PC-9 (cell line): ENCODE measurements around the gene HPCAL1. TPM values are rescaled to one million over a fixed set of nuclear protein-coding genes. Genes with fewer than 3 reads are reported as not detected.

Source experiments
- BruUV-seq: library from RNA; stranded (reverse); fragments of 400-500 nt; replicated peaks from 2 replicates; lab custom pipeline; 2021; lab: Mats Ljungman, UMichigan
- CTCF ChIA-PET: fragments of 300-600 bp; sonication (Branson Sonifier 250); formaldehyde crosslinking; loops from one replicate; lab custom pipeline; 2022; ENCODE audit warnings: antibody characterized with exemption; lab: Charles Lee
- POLR2A ChIA-PET: fragments of 300-600 bp; sonication (Branson Sonifier 250); formaldehyde crosslinking; loops from one replicate; lab custom pipeline; 2022; ENCODE audit warnings: antibody characterized with exemption; ENCODE audit not compliant: unreplicated experiment; lab: Charles Lee
- DNase-seq, 2 experiments: peaks; one replicate each; pipeline versions ENCODE4 v3.0.0 to v3.0.0-alpha.2; 2015 to 2022; ENCODE audit warnings: mixed read lengths in 1 of 2
- H2AFZ ChIP-seq: fragments of 200-600 bp; sonication (generic); 2 replicates; pipeline ENCODE4 v1.8.1; 2017; ENCODE audit warnings: antibody characterized with exemption
- H3F3A ChIP-seq: fragments of 200-600 bp; sonication (generic); 2 replicates; pipeline ENCODE4 v1.8.1; 2017; ENCODE audit warnings: antibody characterized with exemption, mild to moderate bottlenecking, low read depth; ENCODE audit not compliant: insufficient read depth
- H3K27ac ChIP-seq: fragments of 200-600 bp; sonication (generic); 2 replicates; pipeline ENCODE4 v1.6.1; 2016; ENCODE audit warnings: mixed run types
- H3K27me3 ChIP-seq: fragments of 200-600 bp; sonication (generic); 2 replicates; pipeline ENCODE4 v1.6.1; 2016; ENCODE audit warnings: low read depth, mixed run types; ENCODE audit not compliant: insufficient read depth
- H3K36me3 ChIP-seq: fragments of 200-600 bp; sonication (generic); 2 replicates; pipeline ENCODE4 v1.6.1; 2016; ENCODE audit warnings: low read depth, mixed run types
- H3K4me1 ChIP-seq: fragments of 200-600 bp; sonication (generic); replicated peaks from 2 replicates; pipeline ENCODE4 v1.6.1; 2016; ENCODE audit warnings: mixed run types; ENCODE audit not compliant: insufficient read depth
- H3K4me2 ChIP-seq: fragments of 200-600 bp; sonication (generic); 2 replicates; pipeline ENCODE4 v1.6.1; 2017; ENCODE audit warnings: mixed run types
- H3K4me3 ChIP-seq: fragments of 200-600 bp; sonication (generic); 2 replicates; pipeline ENCODE4 v1.6.1; 2016; ENCODE audit warnings: mixed run types
- H3K79me2 ChIP-seq: fragments of 200-600 bp; sonication (generic); 2 replicates; pipeline ENCODE4 v1.6.1; 2017; ENCODE audit warnings: low read depth, mixed run types
- H3K9me2 ChIP-seq: fragments of 200-600 bp; sonication (generic); 2 replicates; pipeline ENCODE4 v1.8.1; 2017; ENCODE audit warnings: mild to moderate bottlenecking; ENCODE audit not compliant: insufficient read depth
- H3K9me3 ChIP-seq: fragments of 200-600 bp; sonication (generic); 2 replicates; pipeline ENCODE4 v1.8.1; 2016; ENCODE audit warnings: low read depth; ENCODE audit not compliant: insufficient read depth
- H4K20me1 ChIP-seq: fragments of 200-600 bp; sonication (generic); 2 replicates; pipeline ENCODE4 v1.8.1; 2017; ENCODE audit not compliant: insufficient read depth
- CTCF ChIP-seq: fragments of 200-600 bp; sonication (generic); conservative IDR thresholded peaks from 2 replicates; pipeline ENCODE4 v1.6.1; 2017; ENCODE audit warnings: mixed run types, antibody characterized with exemption, mild to moderate bottlenecking, moderate library complexity
- EZH2 ChIP-seq: fragments of 200-600 bp; sonication (generic); IDR thresholded peaks from 2 replicates; pipeline ENCODE4 v1.8.0; 2017; ENCODE audit warnings: antibody characterized with exemption, low read depth
- intact Hi-C: fragments of 100-400 bp; cut with micrococcal nuclease; formaldehyde crosslinking; loops from one replicate; pipeline ENCODE4 v1.10.0; 2022; ENCODE audit not compliant: unreplicated experiment
- total RNA-seq: library from RNA; stranded (reverse); gene quantifications from 2 replicates; pipeline ENCODE4 v1.2.3, GENCODE V29; 2021

The HPCAL1 gene
- total RNA-seq, 1 experiment from 2014 or later = 105 TPM

GRCh38 chr2:10469301-10469700 lies 166.6 kb downstream of the HPCAL1 start:
- Histone ChIP-seq H3K9me2 (no peaks in the 10 kb centered on the region), H3K4me1 (no peaks in the 10 kb centered on the region), H2AFZ (no peak overlapping the region), H3K79me2 (no peaks in the 10 kb centered on the region), H3K36me3 (no peaks in the 10 kb centered on the region), H3F3A (peaks cover 5% of the 10 kb centered on the region; the same call in 1 of the 2 replicates), H3K27ac (no peak overlapping the region), H3K27me3 (no peaks in the 10 kb centered on the region), H3K4me3 (no peak overlapping the region), H3K4me2 (no peak overlapping the region), H3K9me3 (no peaks in the 10 kb centered on the region), H4K20me1 (no peaks in the 10 kb centered on the region)
- no TSS peak for BruUV-seq
- ChIA-PET POLR2A (no interaction called here), CTCF (no interaction called here)
- TF ChIP-seq EZH2 = no peak
- TF ChIP-seq CTCF = no peak
- peak in 1 of 2 experiments; percentile 10 for DNase-seq
- intact Hi-C loops = no loop called here

- H3K79me2 ChIP-seq = no peaks in the 10 kb centered on the region
- H3K36me3 ChIP-seq = no peaks in the 10 kb centered on the region
- H3F3A ChIP-seq = 0 out of 2 replicates have a peak, but pooled peaks cover 5% of the 10 kb centered on the region
- no peak for TF ChIP-seq EZH2
- no peak for TF ChIP-seq CTCF
- H4K20me1 ChIP-seq = no peaks in the 10 kb centered on the region
- no peaks in the 10 kb centered on the region for H3K9me2 ChIP-seq
- H3K4me1 ChIP-seq = no peaks in the 10 kb centered on the region
- H3K27me3 ChIP-seq = no peaks in the 10 kb centered on the region
- H2AFZ ChIP-seq = no peak overlapping the region
- CTCF ChIA-PET = no interaction called here
- BruUV-seq = no TSS peak
- POLR2A ChIA-PET = no interaction called here
- no peak overlapping the region for H3K4me3 ChIP-seq
- no peak overlapping the region for H3K27ac ChIP-seq
- H3K4me2 ChIP-seq = no peak overlapping the region
- DNase-seq = no peak
- intact Hi-C loops = no loop called here
- H3K9me3 ChIP-seq = no peaks in the 10 kb centered on the region
These were observed 167.4 kb downstream of the HPCAL1 start for GRCh38 chr2:10469955-10470608.

- no peaks in the 10 kb centered on the region for H3K79me2 ChIP-seq
- TF ChIP-seq CTCF (no peak), EZH2 (no peak)
- no peak for DNase-seq
- H3K9me3 ChIP-seq = no peaks in the 10 kb centered on the region
- intact Hi-C loops = no loop called here
- H4K20me1 ChIP-seq = no peaks in the 10 kb centered on the region
- ChIA-PET CTCF (no interaction called here), POLR2A (no interaction called here)
- no peaks in the 10 kb centered on the region for H3K36me3 ChIP-seq
- no peaks in the 10 kb centered on the region for H3K4me1 ChIP-seq
- H3K27ac ChIP-seq = no peak overlapping the region
- H3K4me2 ChIP-seq = no peak overlapping the region
- no TSS peak for BruUV-seq
- 0 out of 2 replicates have a peak, but pooled peaks cover 5% of the 10 kb centered on the region for H3F3A ChIP-seq
- no peaks in the 10 kb centered on the region for H3K27me3 ChIP-seq
- H3K9me2 ChIP-seq = no peaks in the 10 kb centered on the region
- H3K4me3 ChIP-seq = no peak overlapping the region
- H2AFZ ChIP-seq = no peak overlapping the region
These were observed 168.4 kb downstream of the HPCAL1 start for GRCh38 chr2:10471046-10471571.
